Heart right ventricle (tissue), 16 donors: Measurements from ENCODE around the gene ACTR5. TPM values are rescaled to one million over a fixed set of nuclear protein-coding genes. Genes with fewer than 3 reads are reported as not detected.
"Not testable (repeated sequence)": the region's sequence is repeated elsewhere in the genome, so short reads cannot be mapped to it uniquely, and the experiment has no call there.

Source experiments
- ATAC-seq, 8 donors: fragments of 200-7000 bp; cut with Tn5 transposase; one replicate each; pipeline ENCODE4 v1.9.1; 2020; ENCODE audit warnings: mild to moderate bottlenecking in 8 of 8, moderate library complexity in 8 of 8, moderate number of reproducible peaks in 1 of 8
- DNase-seq, 2 donors: peaks; one replicate each; pipeline ENCODE4 v3.0.0-alpha.2; 2020
- H3K27ac ChIP-seq, 10 donors: fragments of 200-600 bp; sonication (generic) in 2 of 10; one replicate each; pipeline versions ENCODE4 v1.5.0 to v1.8.0; 2020 to 2022; ENCODE audit warnings: mild to moderate bottlenecking in 3 of 10
- H3K27me3 ChIP-seq, 7 donors: fragments of 200-600 bp; one replicate each; pipeline ENCODE4 v1.8.0; 2021 to 2022; ENCODE audit warnings: mild to moderate bottlenecking in 2 of 7
- H3K36me3 ChIP-seq, 9 donors: fragments of 200-600 bp; sonication (generic) in 1 of 9; one replicate each; pipeline versions ENCODE4 v1.5.0 to v1.8.0; 2020 to 2022; ENCODE audit warnings: mild to moderate bottlenecking in 2 of 9
- H3K4me1 ChIP-seq, 9 donors: fragments of 200-600 bp; sonication (generic) in 1 of 9; one replicate each; pipeline versions ENCODE4 v1.5.0 to v1.8.0; 2020 to 2022; ENCODE audit warnings: mild to moderate bottlenecking in 4 of 9
- H3K4me3 ChIP-seq, 10 donors: fragments of 200-600 bp; sonication (generic) in 2 of 10; one replicate each; pipeline versions ENCODE4 v1.5.0 to v1.8.0; 2020 to 2022; ENCODE audit warnings: mild to moderate bottlenecking in 7 of 10, moderate library complexity in 2 of 10
- H3K9me3 ChIP-seq, 11 donors: fragments of 200-600 bp in 10 of 11; sonication (generic) in 2 of 11; one replicate each; pipeline versions ENCODE4 v1.5.0 to v1.8.0; 2013 to 2022; ENCODE audit warnings: mild to moderate bottlenecking in 2 of 11, control low read depth in 1 of 11, moderate library complexity in 1 of 11
- CTCF ChIP-seq, 9 donors: fragments of 200-600 bp; sonication (generic) in 2 of 9; IDR thresholded peaks; one replicate each; pipeline versions ENCODE4 v1.5.0 to v1.8.0; 2021 to 2022; ENCODE audit warnings: antibody characterized with exemption in 9 of 9, mild to moderate bottlenecking in 5 of 9, moderate library complexity in 1 of 9
- WGBS, 2 donors: extraction: QIAGEN DNeasy Blood & Tissue Kit; methylation state at CpG; one replicate each; pipeline ENCODE4 v1.1.7; 2013; ENCODE audit warnings: inconsistent platforms in 1 of 2; 5-methylcytosine and 5-hydroxymethylcytosine counted together
- intact Hi-C, 10 donors: fragments of 100-400 bp; cut with DNase I; formaldehyde crosslinking; loops; one replicate each; pipeline versions ENCODE4 v1.11.1 to v1.14.2; 2022
- polyA plus RNA-seq, 2 donors: library from polyadenylated mRNA; stranded (reverse); fragments of 200-250 nt; gene quantifications; one replicate each; pipeline ENCODE4 v1.2.3, GENCODE V29; 2013
- total RNA-seq, 10 donors: library from RNA; stranded (reverse); fragmentation: NEBNext Ultra II Directional in 3 of 10; extraction: Animal tissue kit (Norgen Biotek cat#: 25700) in 3 of 10; gene quantifications; one replicate each; pipeline versions ENCODE4 v1.2.1 to v1.2.4, GENCODE V29; 2021 to 2023
- donor health status: Arrhythmogenic right ventricular cardiomyopathy.
- donor health status: ischemic (EF 13 %, LVEDD 7.1; RV severe dilation, severe dysfunction).
- donor health status: healthy with polysubstance abuse.
- donor health status: DM: no; HTN: yes; CAD: no.
- donor health status: DM: no; HTN: no; CAD: no.
- donor health status: ischemic (EF 25% LVEDD 6.9; RV normal size, moderate dysfunction).
- donor health status: ischemic (EF 25% LVEDD 5.7; RV mildly dilated, moderate dysfunction).
- donor health status: healthy.
- donor health status: DM: yes; HTN: yes; CAD: no.
- donor health status: Ischemic cardiomyopathy.
- donor health status: ischemic (EF 35%, LVEDD 5.7; RV mildly dilated, moderate dysfunction).
- donor health status: nonischemic (EF 11% LVEDD 7.7; RV severe dilation, severe dysfunction).
- donor health status: DM: yes; HTN: yes; CAD: no.
- donor health status: PGD.
- donor health status: ischemic (EF 29% LVEDD 5.4; RV normal size, mild dysfunction).
- donor health status: nonischemic (EF 23%, LVEDD 6.1; RV moderate dilation, normal function).

The ACTR5 gene
- total and polyA plus RNA-seq, 12 donors = 1.5 to 5.4 (median 2.8) TPM

- H3K36me3 ChIP-seq = peaks cover 0 to 8% (median 0%) of the 10 kb centered on the region in 9 donors
- ATAC-seq = peak in 3 of 8 donors; percentile 12 to 20 (median 18)
- no peaks in the 10 kb centered on the region for H3K9me3 ChIP-seq
- peak overlapping the region in 9 of 10 donors; percentile 0 to 69 (median 32) for H3K27ac ChIP-seq
- peaks cover 0 to 73% (median 46%) of the 10 kb centered on the region in 9 donors for H3K4me1 ChIP-seq
- H3K27me3 ChIP-seq = peaks cover 0 to 20% (median 4%) of the 10 kb centered on the region in 7 donors
- WGBS, 2 donors = 76 to 78% methylated on average over 4 of the region's 4 CpGs
- H3K4me3 ChIP-seq = no peak overlapping the region
- intact Hi-C loops = no loop called here
- no peak for TF ChIP-seq CTCF (IDR thresholded peaks at IDR 0.05)
- no peak for DNase-seq
Observed at GRCh38 chr20:38812709-38813573, 64.7 kb downstream of the ACTR5 start.

- intact Hi-C loops = not testable (repeated sequence)
Observed at GRCh38 chr20:38813574-38813962, 65.3 kb downstream of the ACTR5 start.

GRCh38 chr20:38815446-38815845, 67.2 kb downstream of the ACTR5 start:
- peaks cover 0 to 2% (median 0%) of the 10 kb centered on the region in 9 donors for H3K36me3 ChIP-seq
- H3K4me1 ChIP-seq = peaks cover 0 to 66% (median 28%) of the 10 kb centered on the region in 9 donors
- peaks cover 0 to 6% (median 0%) of the 10 kb centered on the region in 7 donors for H3K27me3 ChIP-seq
- ATAC-seq (no peak), DNase-seq (no peak)
- intact Hi-C loops = no loop called here
- no peak overlapping the region for H3K27ac ChIP-seq
- no peak for TF ChIP-seq CTCF (IDR thresholded peaks at IDR 0.05)
- H3K4me3 ChIP-seq = no peak overlapping the region
- H3K9me3 ChIP-seq = no peaks in the 10 kb centered on the region

More at GRCh38 chr20:38813574-38813962, 65.3 kb downstream of the ACTR5 start:
- 94% methylated on average over 6 of the region's 6 CpGs for WGBS, 2 donors
- H3K27me3 ChIP-seq = peaks cover 0 to 15% (median 0%) of the 10 kb centered on the region in 7 donors
- not testable (repeated sequence) for H3K27ac ChIP-seq, H3K4me3 ChIP-seq, H3K9me3 ChIP-seq, H3K36me3 ChIP-seq, ATAC-seq, DNase-seq
- H3K4me1 ChIP-seq = peaks cover 0 to 71% (median 40%) of the 10 kb centered on the region in 9 donors

GRCh38 chr20:38818113-38819065, 70.1 kb downstream of the ACTR5 start:
- DNase-seq (no peak), ATAC-seq (no peak)
- no peak for TF ChIP-seq CTCF (IDR thresholded peaks at IDR 0.05)
- H3K36me3 ChIP-seq = peaks cover 0 to 3% (median 0%) of the 10 kb centered on the region in 9 donors
- H3K9me3 ChIP-seq = peaks cover 0 to 12% (median 5%) of the 10 kb centered on the region in 11 donors
- no peak overlapping the region for H3K27ac ChIP-seq
- intact Hi-C loops = no loop called here
- WGBS, 2 donors = 70 to 73% methylated on average over 9 of the region's 9 CpGs
- peaks cover 0 to 51% (median 6%) of the 10 kb centered on the region in 9 donors for H3K4me1 ChIP-seq
- H3K27me3 ChIP-seq = peaks cover 0 to 6% (median 0%) of the 10 kb centered on the region in 7 donors
- H3K4me3 ChIP-seq = no peak overlapping the region

Other genes starting within 250 kb of the ACTR5 start
- under 1 TPM in 1 of 10 donors, not detected in 9; 0.32 TPM for gene ADIG, start 167.3 kb upstream of the ACTR5 start, total RNA-seq
- gene ADIG, start 167.3 kb upstream of the ACTR5 start, polyA plus RNA-seq = not detected
- not detected for gene ARHGAP40, start 146.7 kb upstream of the ACTR5 start, total RNA-seq
- gene ARHGAP40, start 146.7 kb upstream of the ACTR5 start, polyA plus RNA-seq = not detected
- not detected for gene SLC32A1, start 24.0 kb upstream of the ACTR5 start, total RNA-seq
- gene SLC32A1, start 24.0 kb upstream of the ACTR5 start, polyA plus RNA-seq = not detected
- 10 to 100 TPM in 2 of 10 donors, 1 to 10 TPM in 8; 2.7 to 13.8 (median 6.6) TPM for gene PPP1R16B, start 57.2 kb downstream of the ACTR5 start, total RNA-seq
- gene PPP1R16B, start 57.2 kb downstream of the ACTR5 start, polyA plus RNA-seq = 1 to 10 TPM; 2.5 to 5.4 TPM
- gene FAM83D, start 178.0 kb downstream of the ACTR5 start, total RNA-seq = 1 to 10 TPM in 1 of 10 donors, under 1 TPM in 9; 0.12 to 2.8 (median 0.46) TPM
- under 1 TPM; 0.15 to 0.67 TPM for gene FAM83D, start 178.0 kb downstream of the ACTR5 start, polyA plus RNA-seq
- gene DHX35, start 213.9 kb downstream of the ACTR5 start, total RNA-seq = 10 to 100 TPM in 7 of 10 donors, 1 to 10 TPM in 3; 8.8 to 14.3 (median 10.6) TPM
- 1 to 10 TPM; 5.1 to 9.4 TPM for gene DHX35, start 213.9 kb downstream of the ACTR5 start, polyA plus RNA-seq